CD4-positive, alpha-beta T cell treated with Interleukin-15 for 4 hours (primary cell): ENCODE measurements around the gene ZNF827.

Experiments
- DNase-seq: peaks from one replicate; pipeline ENCODE4 v3.0.0-alpha.2; 2020; ENCODE audit warnings: low spot score

ZNF827 gene

GRCh38 chr4:145760176-145760575 is 178.4 kb downstream of the ZNF827 start:
- DNase-seq = no peak

- no peak for DNase-seq
These were observed 181.4 kb downstream of the ZNF827 start for GRCh38 chr4:145757188-145757587.

GRCh38 chr4:145756244-145756643 is 182.4 kb downstream of the ZNF827 start:
- DNase-seq = no peak

GRCh38 chr4:145755802-145756201 is 182.8 kb downstream of the ZNF827 start:
- DNase-seq = no peak

- DNase-seq = no peak
These were observed 195.0 kb downstream of the ZNF827 start for GRCh38 chr4:145743641-145744040.

- DNase-seq = no peak
These were observed 197.8 kb downstream of the ZNF827 start for GRCh38 chr4:145740806-145741205.

- DNase-seq = no peak
These were observed 198.8 kb downstream of the ZNF827 start for GRCh38 chr4:145739845-145740244.

- DNase-seq = no peak
These were observed 202.3 kb downstream of the ZNF827 start for GRCh38 chr4:145736241-145736831.

GRCh38 chr4:145735827-145736226 is 202.8 kb downstream of the ZNF827 start:
- DNase-seq = no peak

GRCh38 chr4:145735347-145735675 is 203.3 kb downstream of the ZNF827 start:
- DNase-seq = no peak

- no peak for DNase-seq
These were observed 203.9 kb downstream of the ZNF827 start for GRCh38 chr4:145734576-145735346.

GRCh38 chr4:145734031-145734430 is 204.6 kb downstream of the ZNF827 start:
- DNase-seq = no peak

GRCh38 chr4:145732895-145733880 is 205.4 kb downstream of the ZNF827 start:
- peak; percentile 68 for DNase-seq

GRCh38 chr4:145732001-145732815 is 206.4 kb downstream of the ZNF827 start:
- no peak for DNase-seq

- DNase-seq = no peak
These were observed 207.6 kb downstream of the ZNF827 start for GRCh38 chr4:145731028-145731427.

- no peak for DNase-seq
These were observed 208.6 kb downstream of the ZNF827 start for GRCh38 chr4:145730026-145730425.

GRCh38 chr4:145723336-145723735 is 215.3 kb downstream of the ZNF827 start:
- no peak for DNase-seq

GRCh38 chr4:145722561-145722960 is 216.1 kb downstream of the ZNF827 start:
- DNase-seq = no peak

GRCh38 chr4:145720656-145721055 is 218.0 kb downstream of the ZNF827 start:
- DNase-seq = no peak

- no peak for DNase-seq
These were observed 218.6 kb downstream of the ZNF827 start for GRCh38 chr4:145719752-145720624.

- DNase-seq = no peak
These were observed 221.9 kb downstream of the ZNF827 start for GRCh38 chr4:145716661-145717200.
